ENCODE measurements around the gene PAK6. TPM values are rescaled to one million over a fixed set of nuclear protein-coding genes. Genes with fewer than 3 reads are reported as not detected.

PAK6 gene
- total RNA-seq, 1 experiment from 2014 or later: 0.17 TPM

DNA sequence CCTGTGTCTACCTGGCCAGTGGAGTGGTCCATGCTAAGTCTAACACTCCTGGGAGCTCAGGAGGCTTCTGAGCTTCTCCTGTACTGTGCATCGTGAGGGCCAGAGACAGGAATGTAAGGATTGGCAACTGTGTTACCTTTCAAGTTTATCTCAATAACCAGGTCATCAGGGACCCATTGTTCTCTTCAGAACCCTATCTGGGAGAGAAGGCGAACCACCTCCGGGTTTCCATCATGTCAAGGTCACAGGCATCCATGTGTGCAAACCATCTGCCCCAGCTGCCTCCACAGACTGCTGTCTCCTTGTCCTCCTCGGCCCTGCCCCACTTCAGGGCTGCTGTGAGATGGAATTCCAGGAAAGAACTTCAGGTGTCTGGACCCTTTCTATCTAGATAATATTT is 38.1 kb downstream of the PAK6 start:
- DNase-seq (ENCODE audit: low spot score): no peak

DNA sequence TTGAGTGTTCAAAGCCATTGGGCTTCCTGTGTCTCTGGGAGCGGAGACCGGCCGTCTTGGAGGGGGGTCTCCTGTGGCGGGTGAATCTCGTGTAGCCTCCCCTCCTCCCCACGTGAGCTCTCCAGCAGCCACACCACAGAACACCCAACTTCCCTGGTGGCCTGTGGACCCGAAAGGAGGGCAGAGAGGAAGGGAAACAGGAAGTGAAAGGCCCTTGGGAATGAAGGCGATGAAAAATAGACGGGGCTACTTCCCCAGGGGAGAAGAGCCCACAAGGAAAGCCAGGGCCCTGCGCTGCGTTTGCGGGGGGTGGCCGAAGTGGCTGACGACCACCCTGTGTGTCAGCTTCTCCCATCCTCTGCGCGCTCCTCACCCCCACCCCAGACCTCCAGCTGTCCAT is 38.6 kb downstream of the PAK6 start:
- no peak for DNase-seq (ENCODE audit: low spot score)

DNA sequence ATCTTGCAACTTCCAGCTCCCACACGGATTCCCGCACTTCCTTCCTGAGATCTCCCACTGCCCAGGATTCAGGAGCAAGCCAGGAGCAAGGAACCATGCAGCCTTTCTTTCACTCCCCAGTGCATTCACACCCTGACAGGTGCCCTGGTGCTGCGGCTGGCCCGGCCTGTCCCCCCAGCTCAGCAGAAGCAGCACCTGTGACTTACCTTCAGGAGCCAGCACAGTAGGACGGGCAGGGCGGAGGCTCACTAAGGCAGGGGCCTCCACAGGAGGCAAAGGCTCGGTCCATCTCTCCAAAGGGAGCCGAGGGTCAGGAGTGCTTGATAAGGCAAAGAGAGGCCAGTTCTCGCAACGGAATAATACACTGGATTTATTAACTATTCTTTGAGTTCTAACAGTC is 39.2 kb downstream of the PAK6 start:
- DNase-seq (ENCODE audit: low spot score): no peak

DNA sequence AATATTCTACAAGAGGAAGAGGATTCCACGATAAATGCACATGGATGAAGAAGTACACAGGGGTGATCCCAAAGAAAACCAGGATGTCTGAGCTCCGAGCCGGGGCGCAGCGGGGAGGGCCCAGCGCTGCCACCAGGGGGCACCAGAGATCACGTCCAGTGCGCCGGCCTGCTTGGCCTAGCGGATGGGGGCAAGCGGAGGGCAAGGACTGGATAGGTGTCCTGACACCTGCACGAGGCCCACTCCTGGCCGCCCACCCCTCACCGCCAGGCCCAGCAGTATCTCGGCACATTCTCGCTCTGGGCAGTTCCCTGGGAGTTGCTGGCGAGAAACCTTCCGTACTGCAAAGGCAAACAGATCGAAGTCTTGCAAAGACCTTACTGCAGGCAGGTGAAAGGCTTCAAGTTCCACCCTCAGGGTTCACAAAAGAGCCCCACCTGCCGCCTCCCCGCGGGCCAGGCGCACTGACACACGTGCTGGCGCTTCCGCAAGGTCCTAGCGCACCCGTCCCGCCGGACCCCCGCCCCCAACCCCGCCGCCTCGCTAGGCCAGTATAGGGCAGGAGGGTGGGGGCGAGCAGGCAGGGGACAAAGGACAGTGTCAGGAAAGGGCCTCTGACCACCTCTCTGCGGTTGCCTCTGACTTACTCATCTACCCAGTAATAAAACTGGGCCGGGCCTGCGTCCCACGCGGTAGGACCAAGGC is 40.7 kb downstream of the PAK6 start:
- peak; percentile 38 for DNase-seq (ENCODE audit: low spot score)

DNA sequence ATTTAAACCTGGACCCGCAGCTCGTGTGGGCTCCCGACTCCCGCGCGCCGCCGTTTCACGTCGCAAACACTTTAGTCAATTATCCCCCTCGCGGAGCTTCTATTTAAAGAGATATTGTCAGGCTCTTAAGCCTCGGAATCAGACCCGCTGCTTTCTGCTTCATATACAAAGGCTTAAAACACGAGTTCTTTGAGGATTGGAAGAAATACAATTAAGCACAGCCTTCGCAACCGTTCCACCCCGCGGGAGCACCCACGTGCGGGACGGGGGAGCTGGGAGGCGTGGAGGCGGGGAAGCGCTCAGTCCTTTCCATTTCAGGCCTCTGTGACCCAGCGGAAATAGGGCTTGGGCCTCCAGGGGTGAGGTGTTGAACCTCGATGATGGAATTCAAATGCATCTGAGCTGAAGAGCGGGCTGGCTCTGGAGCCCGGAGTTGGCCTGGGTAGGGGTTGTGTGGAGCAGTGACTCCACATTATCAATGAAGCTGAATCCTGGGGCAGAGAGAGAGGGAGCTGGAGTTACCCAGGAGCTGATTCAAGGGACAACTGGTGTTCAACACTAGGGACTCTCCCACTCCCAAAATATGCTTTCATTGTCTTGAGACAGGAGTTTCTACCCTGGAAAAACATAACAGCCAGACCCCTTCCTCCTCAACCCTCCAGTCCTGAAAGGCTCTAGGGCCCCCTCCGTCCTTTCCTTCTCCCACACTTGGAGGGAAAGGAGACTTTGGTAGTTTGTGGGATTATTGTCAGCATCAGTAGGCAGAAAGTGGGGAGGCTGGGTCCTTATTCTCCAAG is 41.6 kb downstream of the PAK6 start:
- DNase-seq (ENCODE audit: low spot score): no peak

DNA sequence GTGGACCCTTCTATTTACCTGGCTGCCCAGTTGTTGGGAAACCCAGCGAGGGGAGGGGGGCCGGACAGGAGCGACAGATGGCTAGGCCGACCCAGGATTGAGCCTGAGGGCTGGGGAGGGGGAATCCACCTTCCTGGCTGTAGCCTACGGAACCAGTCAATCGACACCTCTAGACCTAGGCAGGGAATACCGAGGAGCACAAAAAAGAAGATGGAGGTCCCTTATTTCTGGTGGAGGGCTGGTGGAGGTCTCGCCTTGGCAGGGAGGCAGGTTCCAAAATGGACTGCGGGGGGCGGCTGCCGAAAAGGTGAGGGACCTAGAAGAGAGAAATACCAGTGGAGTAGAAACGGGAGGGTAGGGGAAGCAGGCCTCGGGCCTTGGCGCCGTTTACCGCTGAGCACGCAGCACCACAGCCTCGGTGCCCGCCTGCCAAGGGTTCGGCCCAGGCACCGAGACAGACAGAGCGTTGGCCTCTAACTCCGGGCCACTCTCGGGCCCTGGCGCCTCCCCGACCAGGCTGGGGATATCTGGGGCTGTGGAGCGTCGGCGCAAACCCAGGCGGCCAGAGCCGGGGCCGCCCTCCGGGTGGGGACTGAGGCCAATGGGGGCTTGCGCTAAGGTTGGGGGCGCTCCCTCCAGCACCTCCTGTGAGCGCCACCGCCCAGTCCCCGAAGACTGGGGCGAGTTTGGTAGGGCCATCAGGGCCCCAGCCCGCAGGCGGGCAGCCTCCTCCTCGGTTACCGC is 42.4 kb downstream of the PAK6 start:
- DNase-seq (ENCODE audit: low spot score): no peak

DNA sequence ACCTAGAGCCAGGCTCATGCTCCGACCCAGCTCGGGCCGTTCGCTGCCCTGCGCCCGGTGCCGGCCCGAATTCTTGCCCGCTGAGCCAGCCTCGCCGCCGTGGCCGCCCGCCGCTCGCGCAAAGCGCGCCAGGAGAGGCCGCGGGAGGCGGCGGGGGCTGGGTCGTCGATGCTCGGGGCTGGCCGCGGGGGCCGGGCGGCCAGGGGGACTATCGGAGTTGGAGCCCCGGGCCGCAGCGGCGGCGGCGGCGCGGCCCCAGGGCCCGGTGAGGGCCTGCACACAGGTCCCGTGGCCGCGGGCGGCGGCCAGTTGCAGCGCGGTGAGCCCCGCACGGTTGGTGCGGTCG is 42.9 kb downstream of the PAK6 start:
- DNase-seq (ENCODE audit: low spot score): no peak

DNA sequence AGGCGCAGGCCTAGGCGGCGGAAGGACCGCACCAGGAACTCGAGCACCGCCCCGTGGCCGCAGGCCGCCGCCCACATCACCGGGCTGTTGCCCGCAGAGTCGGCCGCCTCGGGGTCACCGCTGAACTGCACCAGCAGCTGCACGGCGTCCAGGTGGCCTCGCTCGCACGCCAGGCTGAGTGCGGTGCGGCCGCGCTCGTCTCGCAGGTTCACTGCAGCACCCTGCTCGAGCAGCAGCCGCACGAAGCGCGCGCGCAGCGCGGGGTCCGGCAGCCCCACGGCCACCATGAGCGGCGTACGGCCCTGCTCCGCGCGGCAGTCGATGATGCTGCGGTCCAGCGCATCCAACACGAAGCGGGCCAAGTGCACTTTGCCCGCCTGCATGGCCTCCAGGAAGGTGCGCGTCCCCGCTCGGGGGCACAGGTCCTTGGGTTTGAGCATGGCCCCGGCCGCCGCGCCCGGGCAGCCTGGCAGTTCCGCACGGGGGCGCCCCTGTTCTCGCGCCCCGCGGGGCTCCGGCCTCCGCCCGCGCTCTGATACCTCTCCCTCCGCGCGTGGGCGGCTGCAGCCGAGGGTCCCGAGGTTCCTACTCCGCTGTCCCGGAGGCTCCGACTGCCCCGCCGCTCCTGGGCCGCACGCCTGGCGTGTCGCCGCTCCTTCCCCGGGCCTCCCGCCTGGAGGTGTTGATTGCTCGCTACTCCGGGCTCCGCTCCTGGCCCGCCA is 43.4 kb downstream of the PAK6 start:
- DNase-seq (ENCODE audit: low spot score): no peak

DNA sequence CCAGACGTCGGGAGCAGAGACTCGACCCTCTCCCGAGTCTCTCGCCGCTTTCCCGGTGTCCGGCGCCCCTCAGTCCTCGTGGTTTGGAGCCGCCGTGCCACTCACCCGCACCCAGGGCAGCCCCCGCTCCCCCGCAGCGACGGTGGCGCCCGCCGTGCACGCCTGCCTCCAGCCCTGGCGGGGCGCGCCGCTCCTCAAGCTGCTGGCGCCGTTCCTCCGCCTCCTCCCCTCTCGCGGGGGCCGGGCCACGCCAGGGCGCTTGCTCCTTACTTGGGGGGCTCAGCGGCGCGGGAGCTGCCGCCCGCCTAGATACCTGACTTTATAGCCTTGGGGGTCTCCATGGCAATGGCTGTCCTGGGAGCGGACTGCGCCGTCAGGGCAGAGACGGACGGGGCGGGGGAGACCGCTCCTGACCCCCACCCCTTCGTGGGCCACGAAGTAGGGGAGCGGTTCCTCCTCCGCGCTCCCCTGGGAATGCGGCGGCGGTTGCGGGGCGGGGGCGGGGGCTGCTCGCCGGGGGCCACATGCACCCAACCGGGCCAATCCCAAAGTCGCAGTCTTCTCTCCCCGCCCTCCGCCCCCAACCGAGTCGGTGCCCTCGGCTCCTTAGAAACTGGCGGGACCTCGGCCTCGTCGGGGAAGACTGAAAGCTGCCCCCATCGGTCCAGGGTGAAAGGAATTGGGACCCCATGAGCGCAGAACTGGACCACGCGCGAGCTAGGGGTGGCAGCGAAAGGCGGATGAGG is 44.2 kb downstream of the PAK6 start, which contains the start of gene ANKRD63:
ANKRD63 (minus strand) TSS at position 196 of the 746 bp plus-strand sequence. CDS start 478 bp downstream, outside the sequence.
- DNase-seq (ENCODE audit: low spot score): no peak

DNA sequence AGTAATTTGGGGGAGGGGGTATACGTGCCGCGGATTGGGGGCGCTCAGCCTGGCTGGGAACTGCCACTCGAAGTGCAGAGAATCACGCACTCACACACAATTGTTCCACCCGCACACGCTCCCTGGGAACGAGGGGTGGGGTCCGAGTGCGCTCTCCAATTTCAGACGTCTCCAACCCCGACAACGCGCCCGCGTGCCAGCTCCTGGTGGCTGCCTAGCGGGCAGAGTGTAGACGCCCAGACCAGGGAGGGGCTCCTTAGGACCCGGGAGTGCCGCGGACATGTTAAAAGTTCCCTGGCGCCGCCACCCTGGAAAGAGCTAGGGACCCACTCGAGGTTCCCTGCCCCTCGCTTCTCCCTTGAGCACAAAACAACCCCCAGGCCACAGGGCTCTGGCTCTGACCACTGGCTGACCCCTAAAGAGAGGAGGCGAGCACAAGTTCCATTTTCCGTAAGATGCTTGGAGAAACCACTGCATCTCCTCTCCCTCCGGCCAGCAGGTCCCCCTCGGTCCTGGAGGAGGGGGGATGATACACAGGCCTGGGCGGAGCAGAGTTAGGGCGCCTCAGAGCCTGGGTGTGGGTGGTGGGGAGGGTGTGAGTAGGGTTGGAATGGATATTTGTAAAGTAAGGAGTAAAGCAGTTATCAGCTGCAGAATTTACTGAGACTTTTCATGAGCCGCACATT is 44.9 kb downstream of the PAK6 start:
- no peak for DNase-seq (ENCODE audit: low spot score)

DNA sequence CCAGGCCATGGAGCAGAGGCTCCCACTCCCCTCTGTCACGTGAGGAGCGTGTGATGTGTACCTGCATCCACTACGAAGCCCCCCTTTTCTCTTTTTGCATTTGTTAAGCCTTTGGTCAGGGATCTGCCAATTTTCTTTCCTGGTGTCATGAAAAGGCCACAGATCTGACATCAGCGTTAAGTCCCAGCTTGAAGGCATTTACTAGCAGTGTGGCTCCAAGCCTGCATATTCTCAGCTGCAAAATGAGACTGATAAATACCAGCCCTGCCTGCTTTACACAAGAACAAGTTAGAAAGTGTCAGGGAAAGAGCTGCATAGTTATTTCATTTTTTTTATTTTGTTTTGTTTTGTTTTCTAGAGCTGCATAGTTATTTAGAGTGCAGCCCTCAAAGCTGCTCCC is 46.3 kb downstream of the PAK6 start:
- DNase-seq (ENCODE audit: low spot score): no peak

DNA sequence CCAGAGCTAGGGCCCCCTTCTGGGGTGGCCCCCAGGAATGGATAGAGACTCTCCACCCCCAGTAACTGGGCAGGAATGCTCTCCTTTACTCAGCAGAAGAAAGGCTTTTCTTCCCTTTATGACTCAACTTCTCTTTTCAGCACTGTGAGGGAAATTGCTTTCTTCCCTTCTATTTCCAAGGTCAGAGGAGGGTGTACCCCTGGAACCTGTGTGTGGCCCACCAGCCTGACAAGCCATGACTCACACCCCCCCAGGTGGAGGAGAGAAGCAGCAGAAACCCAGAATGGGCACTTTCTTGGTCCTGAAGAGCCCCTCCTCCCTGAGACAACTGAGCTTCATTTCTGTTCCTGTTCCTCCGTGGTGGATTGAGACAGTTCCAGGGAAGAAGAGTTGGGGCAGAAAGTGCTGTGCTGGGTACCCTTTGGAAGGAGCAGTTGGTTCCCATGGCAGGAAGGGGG is 46.7 kb downstream of the PAK6 start:
- no peak for DNase-seq (ENCODE audit: low spot score)

DNA sequence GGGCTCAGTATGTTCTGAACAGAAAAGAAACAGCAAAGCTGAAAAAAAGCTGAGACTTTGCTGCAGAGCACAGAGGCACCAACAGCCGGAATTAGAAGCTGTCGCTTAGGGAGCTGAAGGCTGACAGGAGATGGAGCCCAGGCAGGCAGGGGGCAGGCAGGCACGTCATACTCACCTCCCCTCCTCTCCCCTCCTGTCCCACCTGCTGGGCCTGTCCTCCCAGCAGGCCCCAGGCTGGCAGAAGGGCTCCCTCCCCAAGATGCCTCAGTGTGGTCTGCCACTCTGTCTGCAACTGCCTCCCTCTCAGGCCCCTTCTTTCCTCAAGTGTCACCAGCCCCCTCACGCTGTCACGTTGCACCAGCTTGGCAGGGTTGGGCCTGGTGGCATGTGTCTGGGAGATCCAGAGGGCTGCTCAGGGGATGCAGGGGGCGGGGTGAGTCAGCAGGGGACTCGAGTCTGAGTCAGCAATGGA is 47.2 kb downstream of the PAK6 start:
- no peak for DNase-seq (ENCODE audit: low spot score)

DNA sequence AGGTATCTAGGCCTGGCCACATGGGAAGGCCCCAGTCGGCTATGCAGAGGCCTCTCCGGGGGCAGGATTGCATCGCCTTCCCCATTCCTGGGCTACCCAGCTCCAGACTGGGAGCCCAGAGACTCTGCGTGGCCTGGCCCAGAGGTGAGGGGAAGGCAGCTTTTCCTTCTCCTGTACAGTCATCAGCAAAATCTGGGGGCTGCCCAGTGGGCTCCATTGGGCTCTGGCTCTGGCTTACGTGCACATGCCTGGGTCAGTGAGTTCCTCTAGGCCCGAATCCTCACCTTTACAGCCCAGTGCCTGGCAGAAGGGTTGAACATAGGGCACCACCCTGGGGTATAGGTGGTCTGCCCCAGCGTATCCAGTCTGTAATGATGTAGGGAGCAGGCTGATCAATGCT is 47.9 kb downstream of the PAK6 start:
- no peak for DNase-seq (ENCODE audit: low spot score)

DNA sequence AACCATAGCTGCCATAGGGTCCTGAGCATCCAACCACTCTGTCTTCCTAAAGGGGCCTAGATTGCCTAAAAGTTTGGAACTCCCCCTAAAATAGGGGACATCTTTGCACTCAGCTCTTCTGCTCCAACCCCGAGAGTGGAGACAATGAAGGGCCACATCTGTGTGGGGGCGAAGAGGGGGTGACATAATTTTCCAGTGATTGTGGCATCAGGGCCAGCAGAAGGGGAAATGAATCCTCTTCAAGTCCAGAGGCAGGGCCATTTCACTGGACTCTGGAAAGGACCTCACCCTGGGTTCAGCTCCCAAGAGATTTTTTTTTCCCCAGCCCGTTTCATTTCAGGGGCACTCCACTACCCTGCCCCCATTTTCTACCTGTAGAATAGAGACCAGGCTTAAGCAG is 48.6 kb downstream of the PAK6 start:
- no peak for DNase-seq (ENCODE audit: low spot score)

DNA sequence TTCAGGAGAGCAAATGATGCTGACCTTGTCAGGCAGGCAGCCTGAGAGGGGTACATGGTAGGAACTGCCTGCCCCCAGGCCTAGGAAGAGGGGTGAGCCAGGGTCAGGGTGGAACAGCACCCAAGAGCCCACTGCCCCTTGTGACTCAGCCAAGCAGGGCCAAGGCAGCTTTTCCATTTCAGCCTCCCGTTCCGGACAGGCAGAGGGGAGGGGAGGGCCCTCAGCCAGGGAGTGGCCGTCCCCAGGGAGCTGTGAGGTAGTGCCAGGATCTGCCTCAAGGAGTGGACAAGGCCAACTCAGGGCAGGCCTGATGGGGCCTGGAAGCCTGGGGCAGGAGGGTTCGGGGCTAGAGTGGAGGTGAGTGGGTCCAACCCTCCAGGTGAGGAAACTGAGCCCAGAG is 49.1 kb downstream of the PAK6 start:
- DNase-seq (ENCODE audit: low spot score): no peak

DNA sequence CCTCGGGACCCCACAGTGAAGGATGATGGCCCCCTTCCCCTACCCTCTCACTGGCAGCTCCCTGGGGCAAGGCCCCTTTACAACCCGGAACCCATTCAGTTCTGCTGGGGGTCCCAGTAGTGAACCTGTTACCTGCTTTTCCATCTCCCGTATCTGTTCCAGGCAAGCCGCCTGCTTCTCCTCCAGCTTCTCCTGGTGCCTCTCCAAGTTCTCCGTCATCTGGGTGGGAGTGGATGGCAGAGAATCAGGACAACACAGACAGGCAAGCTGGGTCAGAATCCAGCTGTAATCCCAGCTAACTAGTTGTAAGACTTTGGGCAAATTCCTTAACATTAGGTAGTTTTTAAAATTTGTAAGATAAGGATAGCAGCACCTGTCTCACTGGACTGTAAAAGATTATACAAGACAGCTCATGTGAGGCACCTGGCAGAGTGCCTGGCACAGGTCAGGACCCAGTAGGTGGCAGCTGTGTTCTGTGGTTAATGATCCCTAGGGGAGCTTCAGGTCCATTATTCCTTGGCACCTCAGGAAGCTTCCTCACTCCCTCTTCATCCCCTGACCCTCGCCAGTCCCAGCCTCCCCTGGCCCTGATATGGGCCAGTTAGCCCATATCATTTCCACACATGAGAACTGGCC is 50.4 kb downstream of the PAK6 start:
- DNase-seq (ENCODE audit: low spot score): peak; percentile 52

DNA sequence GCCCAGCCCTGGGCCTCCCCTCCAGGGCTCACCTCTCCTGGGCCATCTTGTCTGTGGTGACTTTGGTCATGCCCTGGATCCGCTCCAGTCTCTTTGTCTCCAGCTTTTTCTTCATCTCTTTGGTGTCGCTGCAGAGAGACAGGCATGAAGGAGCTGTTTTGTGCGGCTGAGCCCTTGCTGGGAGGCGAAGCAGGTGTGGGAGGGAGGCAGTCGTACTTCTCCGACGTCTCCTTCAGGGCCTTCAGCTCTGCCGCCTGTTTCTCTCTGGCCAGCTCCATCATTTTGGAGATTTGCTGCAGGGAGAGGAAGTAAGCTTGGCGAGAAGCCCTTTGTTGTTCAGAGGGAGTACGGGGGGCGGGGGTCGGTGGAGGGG is 51.7 kb downstream of the PAK6 start:
- no peak for DNase-seq (ENCODE audit: low spot score)

DNA sequence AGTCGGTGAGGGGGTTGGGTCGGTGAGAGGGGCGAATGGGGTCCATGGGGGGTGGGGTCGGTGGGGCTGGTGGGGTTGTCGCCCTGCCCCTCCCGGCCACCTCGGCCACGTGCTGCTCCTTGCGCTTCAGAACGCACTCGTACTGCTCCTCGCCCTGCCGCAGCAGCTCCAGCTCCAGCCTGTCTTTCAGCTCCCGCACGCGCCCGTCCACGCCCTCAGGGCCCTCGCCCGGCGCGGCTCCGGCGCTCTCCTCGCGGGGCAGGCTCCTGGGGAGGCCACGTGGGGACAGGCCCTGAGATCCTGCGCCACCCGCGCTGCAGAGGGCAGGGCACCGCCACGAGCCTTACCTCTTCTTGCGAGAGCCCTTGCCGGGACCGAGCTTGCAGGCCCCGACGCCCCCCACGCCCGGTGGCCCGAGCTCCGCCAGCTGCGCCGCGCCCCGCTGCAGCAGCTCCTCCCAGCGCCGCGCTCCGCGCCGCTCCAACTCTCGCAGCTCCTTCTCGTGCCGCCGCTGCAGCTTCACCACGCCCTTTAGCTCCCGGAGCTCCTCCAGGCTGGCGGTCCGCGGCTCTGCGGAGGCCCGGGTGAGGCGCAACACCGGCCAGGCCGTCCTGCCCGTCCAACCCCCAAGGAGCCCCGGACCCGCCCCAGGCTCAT is 52.2 kb downstream of the PAK6 start:
- DNase-seq (ENCODE audit: low spot score): no peak

DNA sequence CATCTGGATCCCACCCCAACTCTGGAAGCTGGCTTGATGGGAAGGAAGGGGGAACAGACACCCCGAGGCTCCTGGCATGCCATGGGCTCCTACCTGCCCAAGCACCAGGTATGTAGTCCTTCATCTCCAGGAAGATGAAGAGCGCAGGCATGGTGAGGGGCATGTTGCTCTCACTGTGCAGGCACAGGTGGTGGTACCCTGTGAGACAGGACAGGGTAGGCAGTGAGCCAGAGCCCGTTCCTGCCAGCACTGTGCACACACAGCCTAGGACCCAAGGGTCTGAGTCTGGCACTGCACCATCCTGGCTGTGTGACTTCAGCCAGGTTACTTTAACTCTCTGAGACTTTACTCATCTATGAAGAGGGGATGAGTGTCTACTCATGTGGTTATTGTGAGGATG is 53.4 kb downstream of the PAK6 start:
- no peak for DNase-seq (ENCODE audit: low spot score)

Data from A172 (cell line).